Suprapubic skin (tissue), 4 donors: ENCODE results near the gene CEP72. TPM values are rescaled to one million over a fixed set of nuclear protein-coding genes. Genes with fewer than 3 reads are reported as not detected.

Experiments
- DNase-seq, 2 donors: peaks; one replicate each; pipeline ENCODE4 v3.0.0-alpha.2; 2019; ENCODE audit warnings: low spot score in 2 of 2
- H3K27ac ChIP-seq: fragments of 200-600 bp; sonication (generic); one replicate; pipeline ENCODE4 v1.5.1; 2019
- H3K27me3 ChIP-seq: fragments of 200-600 bp; sonication (generic); one replicate; pipeline ENCODE4 v1.5.1; 2019
- H3K36me3 ChIP-seq: fragments of 200-600 bp; sonication (generic); one replicate; pipeline ENCODE4 v1.5.1; 2019
- H3K4me1 ChIP-seq: fragments of 200-600 bp; sonication (generic); one replicate; pipeline ENCODE4 v1.5.1; 2019
- H3K4me3 ChIP-seq: fragments of 200-600 bp; sonication (generic); one replicate; pipeline ENCODE4 v1.5.1; 2019; ENCODE audit warnings: mild to moderate bottlenecking
- H3K9me3 ChIP-seq: fragments of 200-600 bp; sonication (generic); one replicate; pipeline ENCODE4 v1.5.1; 2019
- CTCF ChIP-seq, 2 donors: fragments of 200-600 bp in 1 of 2; fragments of 450-650 bp in 1 of 2; sonication (generic) in 1 of 2; IDR thresholded peaks; one replicate each; pipeline ENCODE4 v1.5.1; 2016 to 2019; ENCODE audit warnings: antibody characterized with exemption in 2 of 2, mild to moderate bottlenecking in 1 of 2, moderate library complexity in 1 of 2
- EP300 ChIP-seq: sonication (generic); formaldehyde crosslinking; IDR thresholded peaks from one replicate; pipeline ENCODE4 v1.6.1; 2017; ENCODE audit warnings: antibody characterized with exemption
- POLR2A ChIP-seq, 2 donors: fragments of 450-650 bp; IDR thresholded peaks; one replicate each; pipeline ENCODE4 v1.6.1; 2017; ENCODE audit warnings: antibody characterized with exemption in 2 of 2, mild to moderate bottlenecking in 2 of 2, moderate library complexity in 2 of 2
- POLR2AphosphoS5 ChIP-seq, 3 donors: sonication (generic); formaldehyde crosslinking; IDR thresholded peaks; one replicate each; pipeline ENCODE4 v1.6.1; 2017; ENCODE audit warnings: antibody characterized with exemption in 3 of 3
- WGBS: methylation state at CpG from one replicate; pipeline ENCODE4 v1.1.5; 2018; 5-methylcytosine and 5-hydroxymethylcytosine counted together
- total RNA-seq, 4 donors: library from RNA; depleted of rRNA; stranded (reverse); fragments of >200 nt; gene quantifications; one replicate each; pipeline ENCODE4 v1.1.0, GENCODE V29; 2016

Gene CEP72
- total RNA-seq, 4 donors from 2014 or later = 8.3 to 13.6 (median 10.9) TPM

DNA sequence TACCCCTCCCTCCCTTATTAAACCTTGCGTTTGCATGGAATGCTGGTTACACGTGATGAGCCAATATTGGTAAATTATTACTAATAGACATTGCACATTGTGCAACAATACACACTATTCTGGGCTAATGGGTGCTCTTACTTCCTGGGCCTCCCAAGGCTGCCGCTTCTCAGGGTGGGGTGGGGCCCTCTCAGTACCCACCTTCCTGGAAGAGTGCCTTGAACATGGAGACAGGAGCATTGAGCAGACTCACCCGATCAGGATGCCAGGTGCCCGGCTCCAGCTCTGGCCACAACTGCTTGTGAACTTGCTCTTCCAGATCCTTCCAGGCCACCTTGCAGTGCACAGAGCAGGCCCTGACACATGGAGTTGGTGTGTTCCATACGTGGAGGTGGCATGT, 24.7 kb upstream of the CEP72 start:
- Histone ChIP-seq H3K4me1 (no peaks in the 10 kb centered on the region), H3K9me3 (no peaks in the 10 kb centered on the region), H3K27me3 (peaks cover 48% of the 10 kb centered on the region), H3K27ac (no peak overlapping the region), H3K36me3 (no peaks in the 10 kb centered on the region), H3K4me3 (no peak overlapping the region)
- TF ChIP-seq POLR2AphosphoS5 (IDR thresholded peaks at IDR 0.05) (no peak), POLR2A (IDR thresholded peaks at IDR 0.05) (no peak), CTCF (IDR thresholded peaks at IDR 0.05) (no peak), EP300 (no peak)
- peak in 1 of 2 donors; percentile 57 for DNase-seq
- WGBS = 75% methylated on average over 4 of the region's 6 CpGs

DNA sequence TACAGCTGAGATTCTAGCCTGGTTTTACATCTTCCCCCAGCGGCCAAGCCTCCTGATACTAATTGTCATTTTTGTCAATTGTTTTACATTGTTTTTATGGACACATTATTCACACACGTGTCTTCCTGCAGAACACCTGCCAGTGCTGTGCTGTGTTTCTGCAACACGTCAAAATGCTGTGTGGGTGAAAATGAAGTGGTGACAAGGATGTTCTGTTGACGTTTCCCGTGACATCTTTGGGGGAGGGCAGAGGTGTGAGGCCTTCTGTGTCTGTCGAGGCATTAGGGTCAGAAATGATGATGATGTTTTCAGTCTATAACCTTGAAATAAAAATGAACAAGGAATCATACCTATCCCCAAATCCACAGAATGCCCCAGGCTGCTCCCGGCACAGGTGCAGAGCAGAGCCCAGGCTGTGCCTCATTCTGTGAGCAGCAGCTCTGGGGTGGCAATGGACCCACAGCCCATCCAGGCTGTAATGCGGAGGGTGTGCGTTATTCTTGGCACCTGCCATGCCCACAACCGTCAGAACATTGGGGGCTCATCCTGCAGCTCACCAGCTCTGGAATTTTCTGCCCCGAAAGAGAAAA, 23.6 kb upstream of the CEP72 start:
- TF ChIP-seq EP300 = no peak
- TF ChIP-seq CTCF (IDR thresholded peaks at IDR 0.05) = no peak
- TF ChIP-seq POLR2AphosphoS5 (IDR thresholded peaks at IDR 0.05) = no peak
- no peak for TF ChIP-seq POLR2A (IDR thresholded peaks at IDR 0.05)
- Histone ChIP-seq H3K36me3 (no peaks in the 10 kb centered on the region), H3K27ac (no peak overlapping the region), H3K4me1 (no peaks in the 10 kb centered on the region), H3K27me3 (peaks cover 47% of the 10 kb centered on the region), H3K9me3 (no peaks in the 10 kb centered on the region), H3K4me3 (no peak overlapping the region)
- no peak for DNase-seq
- WGBS = 67% methylated on average over 11 of the region's 11 CpGs

GRCh38 chr5:589173-589572, 23.0 kb upstream of the CEP72 start:
- 90% methylated on average over 1 of the region's 1 CpG for WGBS
- Histone ChIP-seq H3K36me3 (no peaks in the 10 kb centered on the region), H3K27ac (no peak overlapping the region), H3K4me3 (no peak overlapping the region), H3K9me3 (no peaks in the 10 kb centered on the region), H3K27me3 (peaks cover 54% of the 10 kb centered on the region), H3K4me1 (no peaks in the 10 kb centered on the region)
- peak in 1 of 2 donors; percentile 28 for DNase-seq
- TF ChIP-seq CTCF (IDR thresholded peaks at IDR 0.05) = no peak
- no peak for TF ChIP-seq POLR2A (IDR thresholded peaks at IDR 0.05)
- no peak for TF ChIP-seq POLR2AphosphoS5 (IDR thresholded peaks at IDR 0.05)
- no peak for TF ChIP-seq EP300

- Histone ChIP-seq H3K27me3 (peaks cover 58% of the 10 kb centered on the region), H3K9me3 (no peaks in the 10 kb centered on the region), H3K36me3 (no peaks in the 10 kb centered on the region), H3K27ac (no peak overlapping the region), H3K4me3 (no peak overlapping the region), H3K4me1 (no peaks in the 10 kb centered on the region)
- 92% methylated on average over 1 of the region's 1 CpG for WGBS
- peak in 1 of 2 donors; percentile 40 for DNase-seq
- TF ChIP-seq EP300 (no peak), CTCF (IDR thresholded peaks at IDR 0.05) (no peak), POLR2A (IDR thresholded peaks at IDR 0.05) (no peak), POLR2AphosphoS5 (IDR thresholded peaks at IDR 0.05) (no peak)
These were observed 22.6 kb upstream of the CEP72 start for GRCh38 chr5:589588-589987.

GRCh38 chr5:590346-590745, 21.8 kb upstream of the CEP72 start:
- peaks cover 62% of the 10 kb centered on the region for H3K27me3 ChIP-seq
- no peaks in the 10 kb centered on the region for H3K4me1 ChIP-seq
- H3K27ac ChIP-seq = no peak overlapping the region
- H3K4me3 ChIP-seq = no peak overlapping the region
- no peak for DNase-seq
- TF ChIP-seq EP300 (no peak), CTCF (IDR thresholded peaks at IDR 0.05) (no peak), POLR2AphosphoS5 (IDR thresholded peaks at IDR 0.05) (no peak), POLR2A (IDR thresholded peaks at IDR 0.05) (no peak)
- no peaks in the 10 kb centered on the region for H3K9me3 ChIP-seq
- H3K36me3 ChIP-seq = no peaks in the 10 kb centered on the region
